ENCODE data around the gene BCAT1.

GRCh38 chr12:24853094-24853493 is 95.8 kb downstream of the BCAT1 start:
- TF ChIP-seq, protein P1, sequence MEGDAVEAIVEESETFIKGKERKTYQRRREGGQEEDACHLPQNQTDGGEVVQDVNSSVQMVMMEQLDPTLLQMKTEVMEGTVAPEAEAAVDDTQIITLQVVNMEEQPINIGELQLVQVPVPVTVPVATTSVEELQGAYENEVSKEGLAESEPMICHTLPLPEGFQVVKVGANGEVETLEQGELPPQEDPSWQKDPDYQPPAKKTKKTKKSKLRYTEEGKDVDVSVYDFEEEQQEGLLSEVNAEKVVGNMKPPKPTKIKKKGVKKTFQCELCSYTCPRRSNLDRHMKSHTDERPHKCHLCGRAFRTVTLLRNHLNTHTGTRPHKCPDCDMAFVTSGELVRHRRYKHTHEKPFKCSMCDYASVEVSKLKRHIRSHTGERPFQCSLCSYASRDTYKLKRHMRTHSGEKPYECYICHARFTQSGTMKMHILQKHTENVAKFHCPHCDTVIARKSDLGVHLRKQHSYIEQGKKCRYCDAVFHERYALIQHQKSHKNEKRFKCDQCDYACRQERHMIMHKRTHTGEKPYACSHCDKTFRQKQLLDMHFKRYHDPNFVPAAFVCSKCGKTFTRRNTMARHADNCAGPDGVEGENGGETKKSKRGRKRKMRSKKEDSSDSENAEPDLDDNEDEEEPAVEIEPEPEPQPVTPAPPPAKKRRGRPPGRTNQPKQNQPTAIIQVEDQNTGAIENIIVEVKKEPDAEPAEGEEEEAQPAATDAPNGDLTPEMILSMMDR (IDR thresholded peaks at IDR 0.05; ENCODE audit: extremely low read depth in 1 of 2, insufficient read depth in 1 of 2, low read depth in 1 of 2, low read length in 2 of 2): no peak
- TF ChIP-seq EZH2 (IDR thresholded peaks at IDR 0.05; ENCODE audit: borderline replicate concordance, low read depth, low read length, severe bottlenecking) (no peak), POLR2A (IDR thresholded peaks at IDR 0.05; ENCODE audit: low read depth, low read length) (no peak), MYC (IDR thresholded peaks at IDR 0.05; ENCODE audit: low read depth, low read length) (no peak), JUN (IDR thresholded peaks at IDR 0.05; ENCODE audit: borderline replicate concordance, insufficient read depth, insufficient read length, low read depth) (no peak)
